Progenitor cell of endocrine pancreas (in vitro differentiated cells): ENCODE data around the gene SLIT3. TPM values are rescaled to one million over a fixed set of nuclear protein-coding genes. Genes with fewer than 3 reads are reported as not detected.
A peak's percentile ranks its signal among the peaks of the same experiment; 100 is the strongest.

Source experiments
- DNase-seq: peaks from one replicate; pipeline ENCODE4 v3.0.0; 2021; ENCODE audit warnings: low spot score; ENCODE audit not compliant: unreplicated experiment
- H3K27ac Mint-ChIP-seq: 2 replicates; pipeline ENCODE4 v1.8.0; 2021; ENCODE audit warnings: mild to moderate bottlenecking, moderate library complexity, mixed read lengths
- H3K27me3 Mint-ChIP-seq: 2 replicates; pipeline ENCODE4 v1.8.0; 2021; ENCODE audit warnings: mixed read lengths
- H3K36me3 Mint-ChIP-seq: 2 replicates; pipeline ENCODE4 v1.8.0; 2022; ENCODE audit warnings: mixed read lengths; ENCODE audit not compliant: insufficient read depth
- H3K4me1 Mint-ChIP-seq: 2 replicates; pipeline ENCODE4 v1.8.0; 2021; ENCODE audit warnings: low read depth, mixed read lengths
- H3K4me3 Mint-ChIP-seq: 2 replicates; pipeline ENCODE4 v1.8.0; 2021; ENCODE audit warnings: low read depth, mild to moderate bottlenecking, moderate library complexity, mixed read lengths
- H3K9me3 Mint-ChIP-seq: 2 replicates; pipeline ENCODE4 v1.8.0; 2021; ENCODE audit warnings: low read depth, mixed read lengths
- CTCF ChIP-seq: fragments of 200-600 bp; sonication (generic); IDR thresholded peaks from one replicate; pipeline ENCODE4 v1.5.0; 2021; ENCODE audit warnings: antibody characterized with exemption, mild to moderate bottlenecking; ENCODE audit not compliant: unreplicated experiment
- long read RNA-seq: library from polyadenylated mRNA; unstranded; transcript quantifications from one replicate; pipeline ENCODE4 v2.0.0, GENCODE V29; 2020
- total RNA-seq: library from RNA; stranded (reverse); gene quantifications from 2 replicates; pipeline ENCODE4 v1.2.1, GENCODE V29; 2021

SLIT3 gene
- 18.8 and 19.6 TPM in 2 replicates for total RNA-seq
- long read RNA-seq, partial matches to known transcripts = 9 of 14 reads
- long read RNA-seq, other reads (novel, unspliced or antisense) = 5 of 14 reads

GRCh38 chr5:169300468-169301385 is at the start of gene SLIT3:
SLIT3 (minus strand) TSS chr5:169301139; CDS start chr5:169300709, 430 bp downstream.
- peaks cover 24% of the 10 kb centered on the region for H3K4me1 Mint-ChIP-seq
- peak; percentile 31 for TF ChIP-seq CTCF
- no peaks in the 10 kb centered on the region for H3K36me3 Mint-ChIP-seq
- H3K4me3 Mint-ChIP-seq = peak within 1 kb of the TSS; percentile 77
- peaks cover 67% of the 10 kb centered on the region for H3K27me3 Mint-ChIP-seq
- no peaks in the 10 kb centered on the region for H3K9me3 Mint-ChIP-seq
- peak within 1 kb of the TSS; percentile 84 for H3K27ac Mint-ChIP-seq
- DNase-seq = peak; percentile 60

DNA sequence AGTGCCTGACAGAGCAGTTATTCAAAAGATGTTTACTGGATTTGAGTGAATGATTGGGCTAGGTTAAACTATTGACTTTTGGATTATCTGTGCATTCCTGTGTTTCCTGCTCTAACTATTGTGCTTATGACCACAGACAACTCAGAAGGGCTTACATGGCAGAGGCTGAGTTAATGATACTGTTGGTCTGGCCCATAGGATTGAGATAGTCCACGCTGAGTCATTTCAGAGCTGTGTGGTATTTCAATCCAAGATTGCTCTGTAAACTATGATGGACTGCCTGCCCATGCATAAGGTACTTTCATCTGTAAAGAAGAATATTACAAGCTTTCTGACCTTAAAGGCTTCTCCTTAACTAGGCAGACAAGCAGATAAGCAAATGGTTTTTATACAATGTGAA is 49.1 kb upstream of the SLIT3 start:
- no peaks in the 10 kb centered on the region for H3K9me3 Mint-ChIP-seq
- no peaks in the 10 kb centered on the region for H3K36me3 Mint-ChIP-seq
- peaks cover 2% of the 10 kb centered on the region for H3K4me1 Mint-ChIP-seq
- peaks cover 8% of the 10 kb centered on the region for H3K27me3 Mint-ChIP-seq
- no peak overlapping the region for H3K27ac Mint-ChIP-seq
- no peak for DNase-seq
- TF ChIP-seq CTCF = no peak
- no peak overlapping the region for H3K4me3 Mint-ChIP-seq

GRCh38 chr5:169347786-169348185 is 46.8 kb upstream of the SLIT3 start:
- Mint-ChIP-seq H3K9me3 (no peaks in the 10 kb centered on the region), H3K27ac (no peak overlapping the region), H3K36me3 (no peaks in the 10 kb centered on the region), H3K4me1 (peaks cover 2% of the 10 kb centered on the region), H3K4me3 (no peak overlapping the region), H3K27me3 (peaks cover 11% of the 10 kb centered on the region)
- TF ChIP-seq CTCF = no peak
- no peak for DNase-seq

- H3K36me3 Mint-ChIP-seq = no peaks in the 10 kb centered on the region
- no peak for TF ChIP-seq CTCF
- peaks cover 11% of the 10 kb centered on the region for H3K27me3 Mint-ChIP-seq
- H3K4me3 Mint-ChIP-seq = no peak overlapping the region
- H3K9me3 Mint-ChIP-seq = no peaks in the 10 kb centered on the region
- H3K4me1 Mint-ChIP-seq = no peaks in the 10 kb centered on the region
- DNase-seq = no peak
- no peak overlapping the region for H3K27ac Mint-ChIP-seq
Observed at GRCh38 chr5:169344629-169345028, 43.7 kb upstream of the SLIT3 start.

- H3K27me3 Mint-ChIP-seq = peaks cover 13% of the 10 kb centered on the region
- TF ChIP-seq CTCF = no peak
- no peaks in the 10 kb centered on the region for H3K4me1 Mint-ChIP-seq
- H3K4me3 Mint-ChIP-seq = no peak overlapping the region
- no peak overlapping the region for H3K27ac Mint-ChIP-seq
- no peaks in the 10 kb centered on the region for H3K9me3 Mint-ChIP-seq
- DNase-seq = no peak
- H3K36me3 Mint-ChIP-seq = no peaks in the 10 kb centered on the region
Observed at GRCh38 chr5:169343766-169344165, 42.8 kb upstream of the SLIT3 start.
